NCI-H2227 treated with DMSO at 0.1 percent for 48 hours (cell line): ENCODE results near the gene ADAMTSL2.
"Not testable (repeated sequence)": the region's sequence is repeated elsewhere in the genome, so short reads cannot be mapped to it uniquely, and the experiment has no call there.

Experiments used
- DNase-seq: peaks from one replicate; lab custom pipeline; 2025; lab: John Stamatoyannopoulos, UW

ADAMTSL2 gene

GRCh38 chr9:133558191-133559126 is 24.0 kb downstream of the ADAMTSL2 start:
- peak; percentile 3 for DNase-seq

GRCh38 chr9:133560311-133560710 is 25.8 kb downstream of the ADAMTSL2 start:
- DNase-seq: no peak

GRCh38 chr9:133560944-133561343 is 26.4 kb downstream of the ADAMTSL2 start:
- DNase-seq: no peak

- no peak for DNase-seq
Measured at GRCh38 chr9:133561976-133562554, 27.6 kb downstream of the ADAMTSL2 start.

GRCh38 chr9:133562611-133563290 is 28.2 kb downstream of the ADAMTSL2 start:
- no peak for DNase-seq

GRCh38 chr9:133563291-133563796 is 28.8 kb downstream of the ADAMTSL2 start:
- no peak for DNase-seq

- DNase-seq: not testable (repeated sequence)
Measured at GRCh38 chr9:133563814-133564213, 29.3 kb downstream of the ADAMTSL2 start.

- no peak for DNase-seq
Measured at GRCh38 chr9:133564451-133565116, 30.1 kb downstream of the ADAMTSL2 start.

- no peak for DNase-seq
Measured at GRCh38 chr9:133566382-133566781, 31.9 kb downstream of the ADAMTSL2 start.

GRCh38 chr9:133566817-133567216 is 32.3 kb downstream of the ADAMTSL2 start:
- no peak for DNase-seq

- DNase-seq: no peak
Measured at GRCh38 chr9:133568186-133568585, 33.7 kb downstream of the ADAMTSL2 start.

GRCh38 chr9:133569121-133569785 is 34.7 kb downstream of the ADAMTSL2 start:
- no peak for DNase-seq

GRCh38 chr9:133569891-133570690 is 35.6 kb downstream of the ADAMTSL2 start:
- no peak for DNase-seq

GRCh38 chr9:133570691-133571080 is 36.2 kb downstream of the ADAMTSL2 start:
- no peak for DNase-seq

- no peak for DNase-seq
Measured at GRCh38 chr9:133571391-133571890, 36.9 kb downstream of the ADAMTSL2 start.

GRCh38 chr9:133571896-133572595 is 37.5 kb downstream of the ADAMTSL2 start:
- no peak for DNase-seq

- no peak for DNase-seq
Measured at GRCh38 chr9:133572821-133573361, 38.4 kb downstream of the ADAMTSL2 start.

GRCh38 chr9:133573791-133574515 is 39.4 kb downstream of the ADAMTSL2 start:
- no peak for DNase-seq

GRCh38 chr9:133574771-133575170 is 40.3 kb downstream of the ADAMTSL2 start:
- DNase-seq: no peak
